Measurements from ENCODE around the gene DPH6.

GRCh38 chr15:35443376-35443775 is 102.6 kb downstream of the DPH6 start:
- no peak for TF ChIP-seq EZH2 (IDR thresholded peaks at IDR 0.05)
- no peak for TF ChIP-seq FOXP2 (optimal IDR thresholded peaks at IDR 0.05; ENCODE audit: control extremely low read depth, extremely low read length, insufficient read depth)
- no peak for TF ChIP-seq POLR2AphosphoS5 (IDR thresholded peaks at IDR 0.05; ENCODE audit: borderline replicate concordance, low read depth, low read length)
